GM19023 (cell line): Measurements from ENCODE around the gene FAXDC2.
"Not testable (repeated sequence)": the region's sequence is repeated elsewhere in the genome, so short reads cannot be mapped to it uniquely, and the experiment has no call there.

Experiments used
- ATAC-seq: cut with Tn5 transposase; IDR thresholded peaks from one replicate; pipeline ENCODE4 v1.9.1; 2021; ENCODE audit warnings: mild to moderate bottlenecking, moderate library complexity; ENCODE audit not compliant: unreplicated experiment

FAXDC2 gene

DNA sequence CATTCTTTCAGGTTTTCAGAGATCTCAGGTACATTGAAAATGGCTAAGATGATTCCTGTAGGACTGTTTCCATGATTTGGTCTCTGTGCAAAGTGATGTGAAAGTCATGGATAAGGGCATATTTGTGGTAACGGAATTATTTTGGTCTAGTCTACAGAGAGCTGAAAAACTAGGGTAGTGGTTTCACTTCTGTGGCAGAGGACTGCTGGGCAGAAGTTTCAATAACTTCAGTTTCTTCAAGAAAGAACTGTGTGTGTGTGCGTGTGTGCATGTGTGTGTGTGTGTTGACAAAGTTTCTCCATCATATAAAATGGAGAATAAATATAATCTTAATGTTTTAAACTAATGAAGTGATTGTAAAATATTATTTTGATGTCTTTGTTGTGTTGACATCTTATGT, 12.4 kb upstream of the FAXDC2 start:
- ATAC-seq: no peak

DNA sequence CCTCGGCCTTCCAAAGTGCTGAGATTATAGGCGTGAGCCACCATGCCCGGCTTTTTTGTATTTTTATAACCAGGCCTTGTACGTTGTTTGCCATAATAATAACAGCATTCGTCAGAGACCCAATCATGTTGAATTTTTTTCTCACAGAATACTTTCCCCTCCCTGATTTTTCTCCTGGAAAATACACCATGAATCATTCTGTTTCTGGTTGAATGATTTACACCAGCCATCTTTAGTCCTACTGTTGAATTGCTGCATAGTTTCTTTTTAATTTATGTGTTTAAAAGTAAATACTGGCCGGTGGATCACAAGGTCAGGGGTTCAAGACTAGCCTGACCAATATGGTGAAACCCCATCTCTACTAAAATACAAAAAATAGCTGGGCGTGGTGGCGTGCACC, 11.5 kb upstream of the FAXDC2 start:
- ATAC-seq: no peak

DNA sequence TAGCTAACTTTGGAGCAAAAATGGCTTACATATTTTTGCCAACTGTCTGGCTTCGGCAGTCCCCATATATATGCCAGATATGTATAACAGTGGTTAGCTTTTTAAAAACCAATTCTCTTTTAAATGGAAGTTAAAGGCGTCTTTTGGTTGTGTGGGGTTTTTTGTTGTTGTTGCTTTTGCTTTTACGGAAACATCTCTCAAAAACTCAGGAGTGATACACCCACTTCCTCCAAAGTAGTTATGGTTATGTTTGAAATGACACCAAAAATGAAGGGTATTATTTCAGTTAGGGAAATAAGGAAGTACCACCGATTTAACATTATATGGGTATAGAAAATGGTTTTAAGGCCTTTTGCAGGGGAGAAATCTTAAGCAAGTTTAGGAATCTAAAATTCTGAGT, 10.4 kb upstream of the FAXDC2 start:
- ATAC-seq: no peak

DNA sequence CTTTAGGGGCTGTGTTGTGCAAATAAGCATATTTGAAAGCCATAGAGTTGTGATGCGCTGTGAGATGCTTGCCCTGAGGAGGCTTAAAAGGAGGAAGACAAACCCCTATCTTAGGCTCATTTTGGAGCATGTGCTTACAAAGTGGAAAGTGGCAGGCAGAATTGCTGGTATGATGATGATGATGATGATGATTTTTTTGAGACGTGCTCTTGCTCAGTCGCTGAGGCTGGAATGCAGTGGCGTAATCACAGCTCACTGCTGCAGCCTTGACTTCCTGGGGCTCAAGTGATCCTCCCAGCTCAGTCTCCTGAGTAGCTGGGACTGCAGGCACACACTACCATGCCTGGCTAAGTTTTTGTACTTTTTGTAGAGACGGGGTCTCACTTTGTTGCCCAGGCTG, 9.7 kb upstream of the FAXDC2 start:
- ATAC-seq: no peak

DNA sequence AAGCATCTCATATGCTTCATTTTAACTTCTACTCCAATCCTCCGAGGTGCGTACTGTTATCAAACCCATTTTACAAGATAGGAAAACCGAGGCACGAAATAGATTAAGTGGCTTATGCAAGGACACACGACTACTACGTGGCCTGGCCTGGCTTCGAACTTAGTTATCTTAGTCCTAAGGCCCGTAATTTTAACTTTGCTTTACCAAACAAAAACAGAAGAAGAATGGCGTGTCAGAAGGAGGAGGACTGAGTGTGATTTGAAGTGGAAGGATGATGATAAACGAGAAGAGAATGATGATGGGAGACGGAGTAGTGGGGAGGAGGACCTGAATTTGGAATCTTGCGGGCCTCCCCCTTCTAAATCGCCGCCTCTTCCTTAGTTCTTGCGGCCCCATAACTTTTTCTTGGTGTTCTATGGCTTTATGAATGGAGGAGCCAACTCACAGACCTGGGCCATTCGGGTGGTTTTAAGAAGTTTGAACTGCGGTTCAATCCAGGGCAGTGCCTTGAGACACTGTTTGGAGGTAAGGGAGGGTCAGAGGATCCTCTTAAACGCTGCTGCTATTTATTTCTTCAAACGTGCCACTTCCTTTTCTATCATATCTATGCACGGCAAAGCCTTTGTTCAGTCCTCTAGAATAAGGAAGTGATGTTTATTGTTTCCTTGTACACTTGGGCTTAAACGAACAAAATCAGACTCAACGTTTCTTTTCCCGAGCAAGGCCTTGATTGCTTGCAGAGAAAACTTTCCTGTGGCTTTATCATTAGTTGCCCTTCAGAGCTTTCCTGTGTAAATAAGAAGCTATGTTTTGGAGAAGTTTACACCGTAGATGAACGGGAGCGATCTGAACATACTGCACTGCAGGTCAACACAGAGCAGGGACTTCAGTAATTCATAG, 8.8 kb upstream of the FAXDC2 start:
- no peak for ATAC-seq

DNA sequence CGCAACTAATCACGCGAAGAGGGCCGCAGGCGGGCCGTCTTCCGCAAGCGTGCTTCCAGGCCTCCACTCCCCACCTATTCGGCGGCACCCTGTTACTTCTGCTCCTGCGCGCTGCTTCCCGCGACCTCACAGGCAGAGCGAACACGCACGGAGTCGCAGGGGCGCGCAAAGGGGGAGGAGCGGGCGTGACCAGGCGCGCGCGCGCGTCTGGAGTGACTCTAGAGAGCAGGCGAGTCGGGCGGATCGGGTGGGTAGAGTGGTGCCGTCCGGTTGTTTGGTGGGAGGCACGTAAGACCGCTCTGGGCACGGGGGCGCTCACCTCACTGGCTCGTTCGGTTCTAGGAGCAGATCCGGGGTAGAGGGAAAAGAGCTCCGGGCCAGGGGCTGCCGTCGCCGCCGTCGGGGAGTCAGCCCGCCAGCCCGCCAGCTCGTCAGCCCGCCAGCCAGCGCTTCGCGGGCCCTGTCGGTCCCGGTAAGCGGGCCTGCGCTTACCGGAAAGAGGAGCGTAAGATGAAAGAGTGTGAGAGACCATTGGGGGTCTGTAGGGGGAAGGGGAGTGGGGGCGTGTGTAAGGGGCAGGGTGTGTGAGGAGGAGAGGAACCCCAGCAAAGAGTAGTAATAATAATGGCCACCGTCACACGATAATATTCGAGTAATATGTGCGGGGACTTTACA, 8.0 kb upstream of the FAXDC2 start, which contains the start of gene CNOT8:
Gene CNOT8, plus strand, starts transcription at position 331 of the 675 bp plus-strand sequence. CDS start 4,652 bp downstream, outside the sequence.
- ATAC-seq: peak; percentile 78

DNA sequence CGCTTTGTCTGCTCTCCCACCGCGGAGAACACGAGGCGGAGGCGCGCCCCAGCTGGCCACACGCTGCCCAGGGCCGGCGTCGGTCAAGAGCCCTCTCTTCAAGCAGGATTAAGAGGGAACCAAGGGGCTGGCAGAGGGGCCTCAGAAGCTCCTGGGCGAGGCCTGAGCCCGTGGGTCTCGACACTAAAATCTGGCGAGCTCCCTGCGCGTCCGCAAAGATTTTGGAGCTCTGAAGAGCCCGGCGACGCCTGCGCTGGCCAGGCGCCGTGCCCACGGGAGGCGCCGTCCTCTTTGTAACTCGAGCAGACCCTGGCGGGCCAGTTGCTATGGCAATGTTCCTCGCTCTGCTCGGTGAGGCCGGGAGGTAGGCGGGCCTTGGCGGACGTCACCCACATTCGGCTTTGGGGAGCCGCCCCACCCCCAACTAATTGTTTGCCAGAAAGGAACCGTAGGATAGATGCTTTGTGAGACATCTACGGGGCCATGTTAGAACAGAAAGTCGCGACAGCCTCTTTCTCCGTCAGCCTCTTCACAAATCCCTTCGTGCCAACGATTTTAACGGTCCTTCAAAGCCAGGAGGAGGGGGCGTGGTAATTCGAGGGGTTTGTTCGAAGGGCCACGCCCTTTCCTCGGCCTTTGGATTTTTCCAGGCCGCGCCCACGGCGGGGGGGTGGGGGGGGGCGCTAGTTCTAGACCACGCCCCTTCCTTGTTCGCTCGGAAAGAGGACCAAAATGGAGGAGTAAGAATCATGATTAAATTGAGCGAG, 7.3 kb upstream of the FAXDC2 start:
- ATAC-seq: peak; percentile 61

DNA sequence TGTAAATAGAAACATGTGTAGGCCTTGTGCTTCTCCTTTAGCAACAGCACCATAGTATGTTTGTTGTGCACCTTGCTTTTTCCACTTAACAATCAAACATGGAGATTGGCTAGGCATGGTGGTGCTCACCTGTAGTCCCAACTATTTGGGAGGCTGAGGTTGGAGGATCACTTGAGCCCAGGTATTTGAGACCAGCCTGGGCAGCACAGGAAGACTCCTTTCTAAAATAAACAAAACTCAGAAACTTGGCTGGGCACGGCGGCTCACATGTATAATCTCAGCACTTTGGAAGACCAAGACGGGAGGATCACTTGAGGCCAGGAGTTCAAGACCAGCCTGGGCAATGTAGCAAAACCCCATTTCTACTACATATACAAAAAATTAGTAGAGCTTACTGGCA, 948 bp upstream of the FAXDC2 start:
- no peak for ATAC-seq

DNA sequence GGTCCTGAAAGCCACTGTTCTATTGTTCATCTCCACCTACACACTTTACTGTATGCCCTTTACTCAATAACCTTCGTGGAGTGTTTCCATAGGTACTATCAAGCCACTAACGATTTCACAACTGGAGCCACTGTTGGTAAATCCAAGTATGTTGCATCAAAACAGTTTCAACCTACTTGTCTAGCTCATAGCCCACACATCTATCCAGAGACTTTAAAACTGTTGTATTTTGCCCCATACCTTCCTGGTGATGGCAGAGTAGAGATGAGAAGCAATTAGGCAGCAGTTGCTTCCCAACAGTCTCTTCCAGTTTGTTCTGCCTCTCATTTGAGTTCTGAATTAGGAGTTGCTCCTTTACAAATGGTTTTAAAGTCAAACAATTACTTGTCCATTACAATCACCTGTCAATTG, 607 bp downstream of the FAXDC2 start:
- ATAC-seq: no peak

DNA sequence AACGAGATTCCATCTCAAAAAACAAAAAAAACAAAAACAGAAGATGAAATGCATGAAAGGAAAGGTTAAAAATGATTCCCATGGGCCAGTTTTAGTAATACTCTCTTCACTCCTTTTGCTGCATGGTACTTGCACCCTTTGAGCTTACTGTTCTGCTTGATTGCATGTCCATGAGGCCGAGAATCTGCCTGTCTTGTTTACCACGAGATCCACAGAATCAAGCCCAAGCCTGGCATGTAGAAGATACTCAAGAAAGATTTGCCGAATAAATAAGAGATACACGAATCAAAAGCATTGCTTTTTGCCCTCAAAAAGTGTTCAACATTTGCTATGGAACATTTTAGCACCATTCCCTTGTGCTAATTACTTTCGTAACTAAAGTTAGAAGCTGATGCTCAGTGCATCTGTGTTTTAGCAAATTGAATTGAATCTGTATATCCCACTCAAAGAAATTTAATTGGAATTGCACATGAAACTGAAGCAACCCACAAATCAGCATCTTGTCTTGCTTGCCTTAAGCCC, 1.1 kb downstream of the FAXDC2 start:
- no peak for ATAC-seq

DNA sequence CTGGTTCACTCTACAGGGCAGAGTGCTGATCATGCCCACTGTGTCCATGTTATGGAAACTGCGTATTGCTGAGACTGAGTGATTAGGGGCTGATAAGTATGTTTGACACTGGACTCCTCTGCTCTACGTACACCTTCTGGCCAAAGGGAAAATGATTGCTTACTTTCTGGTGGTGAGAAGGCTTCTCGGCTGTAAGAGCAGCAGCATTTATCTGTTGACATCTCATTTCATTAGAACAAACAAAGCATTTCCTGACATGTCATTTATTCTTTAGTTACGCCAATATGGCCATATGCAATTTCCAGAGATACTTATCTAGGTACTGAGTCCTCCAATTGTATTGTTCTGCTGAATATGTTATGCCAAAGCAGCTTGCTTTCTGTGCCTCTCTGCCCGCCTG, 5.6 kb downstream of the FAXDC2 start:
- ATAC-seq: no peak

DNA sequence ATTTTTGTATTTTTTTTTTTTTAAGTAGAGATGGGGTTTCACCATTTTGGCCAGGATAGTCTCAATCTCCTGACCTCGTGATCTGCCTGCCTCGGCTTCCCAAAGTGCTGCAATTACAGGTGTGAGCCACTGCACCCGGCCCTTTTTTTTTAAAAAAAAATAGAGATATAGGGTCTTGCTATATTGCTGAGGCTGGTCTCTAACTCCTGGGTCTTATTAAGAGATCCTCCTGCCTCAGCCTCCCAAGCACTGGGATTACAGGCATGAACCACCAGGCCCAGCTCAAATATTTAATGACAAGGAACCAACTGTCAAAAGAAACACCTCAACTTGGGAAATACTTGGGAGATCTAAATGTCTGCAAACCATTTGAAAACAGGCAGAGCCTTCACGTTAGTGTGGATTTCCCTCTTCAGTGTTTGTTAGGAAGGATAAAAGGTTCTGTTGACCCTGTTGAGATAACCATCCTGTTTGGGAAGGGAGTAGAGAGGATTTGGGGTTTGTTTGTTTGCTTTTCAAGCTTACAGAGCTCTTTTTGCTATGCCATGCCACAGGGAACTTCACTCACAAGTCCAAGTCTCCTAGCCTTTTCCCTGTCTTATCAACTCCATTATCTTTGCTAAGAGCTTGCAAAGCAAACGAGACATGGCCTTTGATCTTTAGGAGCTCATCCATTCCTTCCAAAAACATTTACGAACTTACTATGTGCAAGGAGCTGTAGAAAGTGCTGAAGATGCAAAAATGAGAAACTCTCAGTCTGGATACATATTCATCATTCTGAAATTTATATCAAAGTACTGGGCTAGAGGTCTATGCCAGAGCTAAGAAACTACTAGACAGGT, 7.5 kb downstream of the FAXDC2 start:
- no peak for ATAC-seq

DNA sequence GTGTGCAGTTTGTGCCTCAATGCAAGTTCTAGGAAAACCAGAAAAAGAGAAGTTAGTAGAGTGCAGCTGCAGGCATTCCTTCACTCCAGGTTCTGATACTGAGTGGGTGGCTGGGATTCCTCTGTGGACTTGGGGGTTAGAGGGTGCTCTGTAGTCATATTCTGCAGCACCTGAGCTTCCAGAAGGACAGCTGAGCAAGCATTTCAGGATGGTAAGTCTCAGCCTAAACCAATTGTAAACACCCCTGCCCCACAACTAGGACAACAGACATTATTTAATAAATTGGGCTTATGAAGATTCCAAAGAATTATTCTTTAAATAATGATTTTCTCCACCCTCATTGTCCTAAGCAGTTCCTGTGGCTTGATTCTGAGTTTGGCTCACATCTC, 9.1 kb downstream of the FAXDC2 start:
- ATAC-seq: no peak

DNA sequence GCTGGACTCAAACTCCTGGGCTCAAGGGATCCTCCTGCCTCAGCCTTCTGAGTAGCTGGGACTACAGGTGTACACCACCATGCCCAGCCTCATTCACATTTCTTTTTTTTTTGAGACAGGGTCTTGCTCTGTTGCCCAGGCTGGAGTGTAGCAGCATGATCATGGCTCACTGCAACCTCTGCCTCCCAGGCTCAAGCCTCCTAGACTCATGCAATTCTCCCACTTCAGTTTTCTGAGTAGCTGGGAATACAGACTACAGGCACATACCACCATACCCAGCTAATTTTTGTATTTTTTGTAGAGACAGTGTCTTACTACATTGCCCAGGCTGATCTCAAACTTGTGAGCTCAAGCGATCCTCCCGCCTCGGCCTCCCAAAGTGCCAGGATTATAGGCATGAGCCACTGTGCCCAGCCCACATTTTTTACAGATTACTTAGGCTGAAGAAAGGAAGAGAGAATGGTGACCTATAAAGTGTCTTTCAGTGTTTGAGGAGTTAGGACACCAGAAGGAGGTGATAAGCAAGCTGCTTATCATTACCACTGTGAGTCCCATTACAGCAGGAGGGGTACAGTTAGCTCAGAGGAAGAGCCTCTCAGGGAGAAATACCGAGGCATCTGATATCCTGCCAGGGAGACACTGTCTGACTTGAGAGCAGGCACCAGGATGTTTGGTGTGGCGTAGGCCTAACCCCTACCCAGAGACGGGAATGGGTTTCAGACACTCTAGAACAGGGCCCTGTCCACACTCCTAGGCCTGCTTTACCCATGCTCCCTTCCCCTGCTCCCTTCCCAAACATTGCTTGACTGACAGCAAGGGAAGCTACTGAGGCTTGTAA, 9.7 kb downstream of the FAXDC2 start:
- ATAC-seq: no peak

DNA sequence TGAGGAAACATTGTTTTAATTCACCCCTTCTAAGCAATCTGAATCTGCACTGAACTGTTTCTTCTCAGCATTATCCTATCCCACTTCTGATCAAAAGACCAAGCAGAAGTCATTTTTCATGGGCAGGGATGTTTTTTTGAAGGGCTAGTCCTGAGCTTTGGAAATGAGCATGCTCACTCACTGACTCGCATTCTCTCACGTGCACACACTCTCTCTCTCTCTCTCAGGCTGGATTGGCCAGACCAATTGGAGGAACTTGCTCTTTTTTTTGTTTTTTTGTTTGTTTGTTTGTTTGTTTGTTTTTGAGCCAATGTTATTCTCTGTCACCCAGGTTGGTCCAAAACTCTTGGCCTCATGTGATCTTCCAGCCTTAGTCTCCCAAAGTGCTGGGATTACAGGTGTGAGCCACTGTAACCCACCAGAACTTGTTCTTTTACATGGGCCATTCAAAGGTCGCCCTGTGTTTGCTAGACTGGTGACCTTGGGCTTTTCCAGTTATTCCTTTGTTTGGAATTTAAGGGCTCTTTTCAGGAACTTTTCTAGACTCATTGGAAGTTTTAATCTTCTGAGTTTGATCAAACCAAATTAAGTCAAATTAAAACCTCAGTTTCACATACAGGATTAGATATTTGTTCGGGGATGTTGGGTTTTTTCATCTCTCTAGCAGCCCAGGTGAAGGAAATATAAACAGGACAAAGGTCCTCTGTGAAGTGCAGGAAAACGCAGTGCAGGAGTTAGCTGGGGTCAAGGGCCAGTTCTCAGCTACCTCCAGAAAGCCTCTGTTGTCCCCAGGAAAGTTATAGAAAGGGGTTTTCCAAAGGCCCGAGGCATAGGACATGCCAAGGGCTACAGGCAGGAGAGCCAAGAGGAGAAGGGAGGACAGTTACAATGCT, 13.1 kb downstream of the FAXDC2 start:
- no peak for ATAC-seq

DNA sequence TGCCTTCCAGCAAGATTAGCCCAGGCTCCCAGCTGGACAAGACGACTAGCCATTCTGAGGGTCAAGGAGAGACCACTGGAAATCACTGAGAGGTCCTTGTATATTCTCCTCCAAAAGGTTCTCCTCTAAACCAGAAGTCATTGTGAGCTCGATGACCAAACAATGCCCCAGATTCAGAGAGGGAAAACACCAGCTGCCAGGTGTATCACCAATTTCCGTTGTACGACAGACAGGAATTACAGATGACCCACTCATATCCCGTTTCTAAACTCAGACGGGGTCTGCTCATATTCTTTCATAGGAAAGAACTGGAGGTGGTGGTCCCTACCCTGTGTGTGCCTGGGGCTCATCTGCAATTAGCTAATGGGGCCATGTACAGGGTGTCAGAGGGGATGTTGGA, 14.2 kb downstream of the FAXDC2 start:
- ATAC-seq: no peak

DNA sequence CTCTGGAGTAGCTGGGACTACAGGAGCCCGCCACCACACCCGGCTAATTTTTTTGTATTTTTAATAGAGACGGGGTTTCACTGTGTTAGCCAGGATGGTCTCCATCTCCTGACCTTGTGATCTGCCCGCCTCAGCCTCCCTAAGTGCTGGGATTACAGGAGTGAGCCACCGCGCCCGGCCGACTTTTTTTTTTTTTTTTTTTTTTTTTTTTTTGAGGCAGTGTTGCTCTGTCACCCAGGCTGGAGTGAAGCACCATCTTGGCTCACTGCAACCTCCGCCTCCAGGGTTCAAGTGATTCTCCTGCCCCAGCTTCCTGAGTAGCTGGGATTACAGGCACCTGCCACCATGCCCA, 14.7 kb downstream of the FAXDC2 start:
- ATAC-seq: not testable (repeated sequence)

DNA sequence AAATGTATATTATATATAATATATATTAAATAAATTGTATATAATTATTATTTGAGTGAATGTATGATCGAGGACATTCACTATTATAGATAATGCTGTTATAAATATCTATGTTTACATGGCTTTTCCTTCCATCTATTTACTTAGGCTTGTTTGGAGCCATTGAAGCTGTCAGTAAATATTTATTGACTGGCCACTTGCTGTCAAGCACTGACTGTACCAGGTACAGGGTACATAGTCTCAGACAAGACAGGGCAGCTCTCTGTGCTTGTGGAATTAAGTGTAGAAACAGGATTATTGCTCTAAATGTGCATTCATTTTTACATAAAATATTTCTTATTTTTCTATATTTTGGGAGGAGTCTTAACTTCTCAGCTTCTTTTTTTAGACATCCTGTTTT, 16.4 kb downstream of the FAXDC2 start:
- ATAC-seq: no peak

DNA sequence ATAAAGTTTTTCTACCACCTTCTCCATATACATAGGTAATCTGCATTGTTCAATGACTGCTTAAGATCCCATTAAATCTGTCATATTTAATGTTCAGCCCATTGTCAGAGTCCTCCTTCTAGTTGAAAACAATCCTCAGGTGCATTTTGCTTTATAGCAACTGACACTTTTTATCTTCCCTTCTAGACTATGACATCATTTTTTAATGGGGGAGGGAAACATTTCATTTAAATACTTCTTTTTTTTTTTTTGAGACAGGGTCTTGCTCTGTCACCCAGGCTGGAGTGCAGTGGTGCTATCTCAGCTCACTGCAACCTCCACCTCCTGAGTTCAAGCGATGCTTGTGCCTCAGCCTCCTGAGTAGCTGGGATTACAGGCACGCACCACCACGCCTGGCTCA, 17.6 kb downstream of the FAXDC2 start:
- ATAC-seq: not testable (repeated sequence)
